CD4-positive, alpha-beta T cell treated with Interleukin-21 for 1 hour (primary cell): ENCODE measurements around the gene PARD6B.
"Not testable (repeated sequence)": the region's sequence is repeated elsewhere in the genome, so short reads cannot be mapped to it uniquely, and the experiment has no call there.

Source experiments
- DNase-seq: peaks from one replicate; pipeline ENCODE4 v3.0.0-alpha.2; 2020

Gene PARD6B

GRCh38 chr20:50746138-50746940, 15.0 kb downstream of the PARD6B start:
- DNase-seq: no peak

GRCh38 chr20:50747275-50747674, 15.9 kb downstream of the PARD6B start:
- DNase-seq: no peak

GRCh38 chr20:50750145-50750671, 18.8 kb downstream of the PARD6B start:
- no peak for DNase-seq

- no peak for DNase-seq
Measured at GRCh38 chr20:50753152-50753551, 21.8 kb downstream of the PARD6B start.

- DNase-seq: no peak
Measured at GRCh38 chr20:50754420-50754819, 23.0 kb downstream of the PARD6B start.

GRCh38 chr20:50756447-50756846, 25.1 kb downstream of the PARD6B start:
- no peak for DNase-seq

- DNase-seq: no peak
Measured at GRCh38 chr20:50758469-50758868, 27.1 kb downstream of the PARD6B start.

GRCh38 chr20:50758992-50759391, 27.6 kb downstream of the PARD6B start:
- DNase-seq: no peak

- DNase-seq: no peak
Measured at GRCh38 chr20:50759678-50760077, 28.3 kb downstream of the PARD6B start.

- no peak for DNase-seq
Measured at GRCh38 chr20:50762045-50762422, 30.7 kb downstream of the PARD6B start.

GRCh38 chr20:50762435-50763220, 31.2 kb downstream of the PARD6B start:
- DNase-seq: no peak

- DNase-seq: not testable (repeated sequence)
Measured at GRCh38 chr20:50763550-50764458, 32.4 kb downstream of the PARD6B start.

GRCh38 chr20:50765251-50765650, 33.9 kb downstream of the PARD6B start:
- not testable (repeated sequence) for DNase-seq

GRCh38 chr20:50765674-50766073, 34.3 kb downstream of the PARD6B start:
- no peak for DNase-seq

GRCh38 chr20:50766955-50767809, 35.8 kb downstream of the PARD6B start:
- not testable (repeated sequence) for DNase-seq

- not testable (repeated sequence) for DNase-seq
Measured at GRCh38 chr20:50768991-50769390, 37.6 kb downstream of the PARD6B start.

GRCh38 chr20:50769551-50770085, 38.2 kb downstream of the PARD6B start:
- DNase-seq: not testable (repeated sequence)

- DNase-seq: not testable (repeated sequence)
Measured at GRCh38 chr20:50771419-50772080, 40.2 kb downstream of the PARD6B start.

- no peak for DNase-seq
Measured at GRCh38 chr20:50772420-50773185, 41.2 kb downstream of the PARD6B start.

GRCh38 chr20:50774515-50774914, 43.1 kb downstream of the PARD6B start:
- no peak for DNase-seq
